D721Med (cell line): ENCODE results near the gene PCYOX1L.

Experiments used
- DNase-seq: peaks from one replicate; pipeline ENCODE4 v3.0.0; 2011; ENCODE audit warnings: low spot score; ENCODE audit not compliant: insufficient read length
- FAIRE-seq: peaks from 2 replicates; lab custom pipeline; 2011; peaks lifted over from hg19 to GRCh38; lab: Jason Lieb, UNC
- CTCF ChIP-seq: IDR thresholded peaks from 2 replicates; pipeline ENCODE4 v1.5.1; 2012; ENCODE audit warnings: mild to moderate bottlenecking, control low read depth; ENCODE audit not compliant: insufficient read depth; ENCODE audit errors: missing control alignments

Gene PCYOX1L

GRCh38 chr5:149349382-149349781 lies 8.5 kb upstream of the PCYOX1L start:
- DNase-seq (no peak), FAIRE-seq (no peak)

GRCh38 chr5:149352169-149352568 lies 5.7 kb upstream of the PCYOX1L start:
- FAIRE-seq = no peak
- DNase-seq = no peak
- no peak for TF ChIP-seq CTCF

More at GRCh38 chr5:149349382-149349781, 8.5 kb upstream of the PCYOX1L start:
- no peak for TF ChIP-seq CTCF

- FAIRE-seq = no peak
- TF ChIP-seq CTCF = no peak
- DNase-seq = no peak
Measured at GRCh38 chr5:149353911-149354310, 3.9 kb upstream of the PCYOX1L start.

- TF ChIP-seq CTCF = no peak
- no peak for FAIRE-seq
- no peak for DNase-seq
Measured at GRCh38 chr5:149355688-149356087, 2.2 kb upstream of the PCYOX1L start.

- no peak for TF ChIP-seq CTCF
- DNase-seq = no peak
- FAIRE-seq = no peak
Measured at GRCh38 chr5:149356391-149356790, 1.5 kb upstream of the PCYOX1L start.

- no peak for TF ChIP-seq CTCF
- no peak for FAIRE-seq
- no peak for DNase-seq
Measured at GRCh38 chr5:149358294-149358651, 427 bp downstream of the PCYOX1L start.

- DNase-seq (no peak), FAIRE-seq (no peak)
- no peak for TF ChIP-seq CTCF
Measured at GRCh38 chr5:149358868-149359495, 1.1 kb downstream of the PCYOX1L start.
